BE2C (cell line): ENCODE measurements around the gene SCN9A. TPM values are rescaled to one million over a fixed set of nuclear protein-coding genes. Genes with fewer than 3 reads are reported as not detected.

Experiments
- DNase-seq: peaks from one replicate; pipeline ENCODE4 v3.0.0-alpha.2; 2020
- H3K27me3 ChIP-seq: fragments of 250-450 bp; sonication (Bioruptor Pico); 2 replicates; pipeline ENCODE4 v1.5.1; 2020; ENCODE audit warnings: mild to moderate bottlenecking
- H3K36me3 ChIP-seq: fragments of 250-450 bp; sonication (Bioruptor Pico); 2 replicates; pipeline ENCODE4 v1.5.1; 2020; ENCODE audit warnings: mild to moderate bottlenecking
- H3K4me1 ChIP-seq: fragments of 250-450 bp; sonication (Bioruptor Pico); 2 replicates; pipeline ENCODE4 v1.5.1; 2020
- H3K4me3 ChIP-seq: 2 replicates; pipeline ENCODE4 v1.5.1; 2011; ENCODE audit warnings: low read depth, low read length
- H3K9me3 ChIP-seq: fragments of 250-450 bp; sonication (Bioruptor Pico); 2 replicates; pipeline ENCODE4 v1.5.1; 2020
- polyA plus RNA-seq: library from polyadenylated mRNA; unstranded; fragments of >200 nt; gene quantifications from one replicate; pipeline ENCODE4 v1.2.1, GENCODE V29; 2012; ENCODE audit warnings: low read depth, missing spikeins; ENCODE audit not compliant: insufficient read length, insufficient read depth
- TF ChIP-seq, protein P1 (sequence below): IDR thresholded peaks from 2 replicates; pipeline ENCODE4 v1.5.1; 2012; ENCODE audit warnings: mild to moderate bottlenecking, low read depth, low read length

Gene SCN9A
- 2.2 TPM for polyA plus RNA-seq

DNA sequence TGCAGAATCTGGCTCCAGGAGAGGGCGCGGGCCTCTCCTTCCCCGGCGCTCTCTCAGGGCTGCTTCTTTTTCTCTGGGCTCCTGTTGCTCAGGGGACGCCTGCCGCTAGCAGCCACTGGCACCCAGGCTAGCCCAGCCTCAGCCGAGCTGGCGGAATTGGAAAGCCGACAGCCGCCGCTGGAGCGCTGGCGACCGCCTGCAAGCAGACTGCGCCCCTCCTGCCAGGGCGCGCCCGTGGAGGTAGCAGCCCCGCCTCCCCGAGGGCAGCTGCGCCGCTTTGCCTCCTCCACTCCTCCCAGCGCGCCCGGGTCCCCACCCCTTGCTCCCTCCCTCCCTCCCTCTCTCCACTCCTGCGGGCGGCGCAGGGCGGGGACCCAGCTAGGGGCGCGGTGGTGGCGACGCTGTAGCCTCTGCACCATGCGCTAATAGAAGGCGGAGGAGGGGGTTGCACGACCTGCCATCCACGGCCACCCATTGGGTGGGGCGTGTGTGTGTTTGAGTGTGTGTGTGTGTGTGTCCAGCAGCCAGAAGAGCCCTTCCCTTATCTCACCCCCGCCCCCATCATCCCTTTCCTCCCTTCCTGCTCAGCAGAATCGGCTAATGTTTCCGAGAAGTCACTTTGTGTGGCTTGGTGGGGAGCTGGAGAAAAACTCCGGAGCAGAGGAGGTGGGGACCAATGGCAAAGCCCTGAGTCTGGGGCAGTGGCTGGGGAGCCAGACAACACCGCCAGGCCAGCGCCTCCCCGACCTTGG lies at the start of gene SCN9A:
TSS of gene SCN9A (minus strand) at position 209 of the 752 bp plus-strand sequence. CDS start 64,188 bp downstream, outside the sequence.
- H3K4me3 ChIP-seq: peak within 1 kb of the TSS; percentile 80
- H3K36me3 ChIP-seq: no peaks in the 10 kb centered on the region
- peak; percentile 93 for DNase-seq
- TF ChIP-seq, protein P1, sequence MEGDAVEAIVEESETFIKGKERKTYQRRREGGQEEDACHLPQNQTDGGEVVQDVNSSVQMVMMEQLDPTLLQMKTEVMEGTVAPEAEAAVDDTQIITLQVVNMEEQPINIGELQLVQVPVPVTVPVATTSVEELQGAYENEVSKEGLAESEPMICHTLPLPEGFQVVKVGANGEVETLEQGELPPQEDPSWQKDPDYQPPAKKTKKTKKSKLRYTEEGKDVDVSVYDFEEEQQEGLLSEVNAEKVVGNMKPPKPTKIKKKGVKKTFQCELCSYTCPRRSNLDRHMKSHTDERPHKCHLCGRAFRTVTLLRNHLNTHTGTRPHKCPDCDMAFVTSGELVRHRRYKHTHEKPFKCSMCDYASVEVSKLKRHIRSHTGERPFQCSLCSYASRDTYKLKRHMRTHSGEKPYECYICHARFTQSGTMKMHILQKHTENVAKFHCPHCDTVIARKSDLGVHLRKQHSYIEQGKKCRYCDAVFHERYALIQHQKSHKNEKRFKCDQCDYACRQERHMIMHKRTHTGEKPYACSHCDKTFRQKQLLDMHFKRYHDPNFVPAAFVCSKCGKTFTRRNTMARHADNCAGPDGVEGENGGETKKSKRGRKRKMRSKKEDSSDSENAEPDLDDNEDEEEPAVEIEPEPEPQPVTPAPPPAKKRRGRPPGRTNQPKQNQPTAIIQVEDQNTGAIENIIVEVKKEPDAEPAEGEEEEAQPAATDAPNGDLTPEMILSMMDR: peak; percentile 19; the same call in 1 of the 2 replicates
- H3K9me3 ChIP-seq: no peaks in the 10 kb centered on the region
- no peaks in the 10 kb centered on the region for H3K4me1 ChIP-seq
- H3K27me3 ChIP-seq: no peaks in the 10 kb centered on the region

DNA sequence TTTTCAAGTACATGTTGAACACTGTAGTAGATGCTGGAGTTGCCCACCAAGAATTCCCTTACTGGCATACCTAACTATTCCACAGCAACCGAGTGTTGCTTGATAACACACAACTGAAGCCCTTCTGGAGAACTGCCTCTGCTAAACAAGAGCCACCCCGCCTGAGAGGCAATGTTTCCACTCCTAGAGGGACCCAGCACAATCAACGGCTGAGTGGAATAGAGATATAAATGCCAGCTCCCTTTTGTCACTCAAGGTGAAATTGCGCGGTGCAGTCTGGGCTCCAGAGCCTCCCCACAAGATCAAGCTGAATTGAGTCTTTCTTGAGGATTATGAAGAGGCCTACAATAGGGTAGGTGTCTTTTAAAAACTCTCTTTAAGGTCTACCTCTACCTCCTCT lies 49.1 kb upstream of the SCN9A start:
- no peaks in the 10 kb centered on the region for H3K9me3 ChIP-seq
- H3K4me1 ChIP-seq: no peaks in the 10 kb centered on the region
- TF ChIP-seq, protein P1: no peak
- H3K4me3 ChIP-seq: no peak overlapping the region
- no peaks in the 10 kb centered on the region for H3K27me3 ChIP-seq
- no peaks in the 10 kb centered on the region for H3K36me3 ChIP-seq
- no peak for DNase-seq

DNA sequence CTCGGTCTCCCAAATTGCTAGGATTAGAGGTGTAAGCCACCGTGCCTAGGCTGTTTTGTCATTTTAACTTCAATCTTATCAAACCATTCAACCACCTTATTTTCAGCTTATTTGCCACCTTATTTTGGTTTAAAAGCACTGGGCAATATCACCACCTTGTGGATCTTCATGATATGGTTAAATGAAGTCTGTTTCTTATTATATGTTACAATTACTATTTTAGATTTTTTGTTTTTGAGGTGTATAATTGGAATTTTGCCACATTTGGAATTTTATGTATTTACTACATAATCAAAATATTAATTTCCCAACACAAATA lies 43.8 kb upstream of the SCN9A start:
- TF ChIP-seq, protein P1: peak; percentile 53

DNA sequence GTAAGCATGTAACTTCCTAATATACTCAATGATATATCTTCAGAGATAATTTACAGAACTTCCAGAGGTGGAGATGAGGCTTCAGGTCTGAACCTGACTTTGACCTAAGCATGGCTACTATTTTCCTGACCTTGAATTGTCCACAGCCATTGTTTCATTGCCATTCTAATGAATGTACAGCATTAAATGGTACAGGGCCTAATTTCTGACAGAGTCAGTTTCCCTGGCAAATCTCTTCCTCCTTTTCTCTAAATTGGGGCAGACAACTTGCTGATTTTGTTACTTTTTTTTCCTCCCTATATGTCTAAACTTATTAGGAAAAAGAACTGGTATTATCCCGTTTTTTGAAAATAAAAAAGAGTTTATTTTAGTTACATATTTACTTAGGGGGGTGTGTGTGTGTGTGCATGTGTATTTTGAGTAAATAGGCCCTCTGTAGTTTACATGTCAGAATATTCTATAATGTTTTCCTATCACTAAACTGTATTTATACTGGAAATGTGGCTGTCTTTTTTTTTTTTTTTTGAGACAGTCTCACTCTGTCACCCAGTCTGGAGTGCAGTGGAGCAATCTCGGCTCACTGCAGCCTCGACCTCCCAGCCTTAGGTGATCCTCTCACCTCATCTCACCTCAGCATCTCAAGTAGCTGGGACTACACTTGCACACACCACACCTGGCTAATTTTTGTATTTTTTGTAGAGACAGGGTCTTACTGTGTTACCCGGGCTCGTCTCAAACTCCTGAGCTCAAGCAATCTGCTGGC lies 43.3 kb upstream of the SCN9A start:
- no peak overlapping the region; the same call in 1 of the 2 replicates for H3K4me3 ChIP-seq
- no peaks in the 10 kb centered on the region for H3K9me3 ChIP-seq
- TF ChIP-seq, protein P1: no peak
- DNase-seq: no peak
- H3K27me3 ChIP-seq: no peaks in the 10 kb centered on the region
- H3K36me3 ChIP-seq: no peaks in the 10 kb centered on the region
- no peaks in the 10 kb centered on the region for H3K4me1 ChIP-seq

More for the DNA sequence above, 43.8 kb upstream of the SCN9A start:
- H3K9me3 ChIP-seq: no peaks in the 10 kb centered on the region
- H3K36me3 ChIP-seq: no peaks in the 10 kb centered on the region
- DNase-seq: no peak
- no peak overlapping the region; the same call in 1 of the 2 replicates for H3K4me3 ChIP-seq
- no peaks in the 10 kb centered on the region for H3K27me3 ChIP-seq
- H3K4me1 ChIP-seq: no peaks in the 10 kb centered on the region

DNA sequence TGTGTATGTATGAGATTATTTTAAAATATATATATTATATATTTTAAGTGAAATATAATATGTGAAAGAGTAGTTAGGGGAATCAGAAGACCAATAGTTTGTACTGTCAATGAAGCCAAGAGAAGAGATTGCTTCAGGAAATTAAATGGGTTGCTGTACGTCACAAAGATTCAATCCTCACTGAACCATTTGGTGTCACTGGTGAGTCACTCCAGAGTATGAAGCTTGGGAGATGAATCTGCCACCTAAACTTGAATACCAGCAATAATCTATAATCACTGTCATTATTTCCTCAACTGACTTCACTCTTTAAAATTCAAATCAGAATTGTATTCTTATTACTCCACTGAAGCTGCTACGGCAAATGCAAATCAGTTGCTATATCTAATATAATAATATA lies 41.9 kb upstream of the SCN9A start:
- Histone ChIP-seq H3K4me3 (no peak overlapping the region), H3K36me3 (no peaks in the 10 kb centered on the region), H3K4me1 (no peaks in the 10 kb centered on the region), H3K27me3 (no peaks in the 10 kb centered on the region), H3K9me3 (no peaks in the 10 kb centered on the region)
- no peak for DNase-seq
- TF ChIP-seq, protein P1: peak; percentile 46

DNA sequence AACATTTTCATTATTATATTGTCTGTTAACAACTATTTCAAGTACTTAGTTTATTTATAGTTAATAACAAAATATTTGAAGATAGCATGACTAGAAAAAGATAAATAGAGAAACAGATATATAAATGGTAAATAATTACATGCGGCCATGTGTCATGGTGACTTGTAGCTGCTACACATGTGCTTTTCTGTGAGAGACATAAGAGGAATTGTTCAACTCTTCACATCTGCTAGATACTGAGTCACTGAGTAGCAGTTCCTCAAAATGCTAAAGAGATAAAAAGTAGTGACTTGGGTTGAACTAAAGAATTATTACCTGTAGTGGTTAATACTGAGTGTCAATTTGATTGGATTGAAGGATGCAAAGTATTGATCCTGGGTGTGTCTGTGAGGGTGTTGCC lies 37.5 kb upstream of the SCN9A start:
- peaks cover 2% of the 10 kb centered on the region for H3K4me1 ChIP-seq
- DNase-seq: no peak
- H3K36me3 ChIP-seq: no peaks in the 10 kb centered on the region

More for the DNA sequence above, 37.5 kb upstream of the SCN9A start:
- Histone ChIP-seq H3K9me3 (no peaks in the 10 kb centered on the region), H3K27me3 (no peaks in the 10 kb centered on the region), H3K4me3 (no peak overlapping the region)
- TF ChIP-seq, protein P1: no peak
